ENCODE results near the gene EVI5.

The EVI5 gene

DNA sequence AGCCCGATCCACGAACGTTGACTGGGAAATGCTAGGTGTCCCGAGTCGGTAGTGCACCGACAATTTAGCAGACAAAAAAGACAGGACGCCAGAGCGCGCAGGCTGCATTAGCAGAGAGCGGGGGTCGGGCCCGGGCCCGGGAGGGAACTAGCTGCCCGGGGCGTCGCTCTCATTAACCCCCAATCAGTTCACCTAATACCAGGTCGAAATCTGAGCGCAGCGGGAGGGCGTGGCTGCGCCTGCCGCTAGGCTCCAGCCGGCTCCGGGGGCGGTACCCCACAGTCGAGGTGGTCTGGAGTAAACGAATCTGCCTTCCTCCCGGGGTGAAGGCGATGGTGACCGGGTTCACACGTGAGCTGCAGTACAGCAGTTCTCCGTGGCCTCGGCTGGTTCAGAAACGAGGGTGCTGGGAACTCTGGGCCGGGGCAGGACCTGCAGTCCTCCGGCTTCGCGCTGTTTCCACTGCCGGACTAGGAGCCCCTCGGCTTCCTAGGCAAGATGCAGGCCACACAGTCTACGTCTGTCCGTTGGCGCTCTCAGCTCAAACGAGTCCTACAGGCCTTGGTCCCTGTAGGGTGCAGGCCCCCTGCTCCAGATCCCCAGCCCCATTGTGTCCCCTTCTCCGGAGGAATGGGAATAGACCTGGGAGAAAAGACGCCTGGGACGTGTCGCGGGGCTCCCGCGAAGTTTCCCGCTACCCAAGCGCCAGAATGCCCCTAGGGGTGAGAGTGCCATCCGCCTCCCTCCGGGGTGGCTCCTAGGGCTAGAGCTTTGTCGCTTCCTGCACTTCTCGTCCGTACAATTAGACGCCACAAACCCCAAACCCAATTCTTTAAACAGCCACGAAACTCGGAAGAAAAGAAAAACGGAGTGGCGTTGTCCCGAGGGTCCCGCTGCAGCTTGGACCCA, 300.2 kb downstream of the EVI5 start:
- peak overlapping the region; percentile 61 for H3K4me3 ChIP-seq (ENCODE audit: low read depth, low read length)
- TF ChIP-seq, protein P1, sequence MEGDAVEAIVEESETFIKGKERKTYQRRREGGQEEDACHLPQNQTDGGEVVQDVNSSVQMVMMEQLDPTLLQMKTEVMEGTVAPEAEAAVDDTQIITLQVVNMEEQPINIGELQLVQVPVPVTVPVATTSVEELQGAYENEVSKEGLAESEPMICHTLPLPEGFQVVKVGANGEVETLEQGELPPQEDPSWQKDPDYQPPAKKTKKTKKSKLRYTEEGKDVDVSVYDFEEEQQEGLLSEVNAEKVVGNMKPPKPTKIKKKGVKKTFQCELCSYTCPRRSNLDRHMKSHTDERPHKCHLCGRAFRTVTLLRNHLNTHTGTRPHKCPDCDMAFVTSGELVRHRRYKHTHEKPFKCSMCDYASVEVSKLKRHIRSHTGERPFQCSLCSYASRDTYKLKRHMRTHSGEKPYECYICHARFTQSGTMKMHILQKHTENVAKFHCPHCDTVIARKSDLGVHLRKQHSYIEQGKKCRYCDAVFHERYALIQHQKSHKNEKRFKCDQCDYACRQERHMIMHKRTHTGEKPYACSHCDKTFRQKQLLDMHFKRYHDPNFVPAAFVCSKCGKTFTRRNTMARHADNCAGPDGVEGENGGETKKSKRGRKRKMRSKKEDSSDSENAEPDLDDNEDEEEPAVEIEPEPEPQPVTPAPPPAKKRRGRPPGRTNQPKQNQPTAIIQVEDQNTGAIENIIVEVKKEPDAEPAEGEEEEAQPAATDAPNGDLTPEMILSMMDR (conservative IDR thresholded peaks at IDR 0.05; ENCODE audit: low read depth, low read length): peak; percentile 18
- DNase-seq (ENCODE audit: low read depth): no peak

DNA sequence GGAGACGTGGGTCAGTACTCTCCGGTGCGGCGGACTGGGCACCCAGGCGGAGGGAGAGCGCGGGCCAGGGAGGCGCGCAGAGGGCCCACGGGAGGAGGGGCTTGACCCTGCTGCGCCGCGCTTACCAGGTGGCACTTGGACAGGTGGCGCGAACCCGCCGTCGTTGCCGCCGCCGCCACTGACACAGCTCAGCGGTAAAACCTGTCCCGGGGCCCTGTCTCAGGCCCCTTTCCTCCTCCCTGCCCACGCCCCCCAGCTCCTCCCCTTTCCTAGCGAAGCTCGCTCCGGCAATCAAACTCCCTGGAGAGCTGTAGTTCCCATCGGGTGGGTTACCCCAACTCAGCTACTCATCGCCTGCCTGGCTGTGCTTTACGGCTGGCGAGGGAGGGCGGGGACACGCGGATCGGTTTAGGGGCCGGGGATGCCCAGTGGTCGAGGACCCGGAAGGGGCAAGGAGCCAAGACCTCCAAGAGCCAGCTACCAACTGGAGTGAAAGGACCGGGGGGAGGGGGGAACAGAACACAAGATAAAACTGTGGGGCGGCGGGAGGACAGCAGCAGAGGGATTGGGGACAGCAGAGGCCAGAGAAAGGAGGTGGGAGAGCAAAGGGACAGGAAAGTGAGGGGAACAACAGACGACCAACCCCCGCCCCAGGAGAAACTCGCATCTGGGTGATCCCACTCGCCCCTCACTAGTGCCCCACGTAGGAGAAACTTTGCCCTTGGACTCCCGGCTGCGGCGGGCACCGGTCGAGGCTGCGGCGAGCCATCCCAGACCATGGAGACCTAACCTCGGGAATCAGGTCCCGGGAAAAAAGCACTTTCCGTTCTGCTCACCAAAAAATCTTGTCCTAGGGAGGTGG, 301.1 kb downstream of the EVI5 start:
- DNase-seq (ENCODE audit: low read depth): no peak
- peak overlapping the region; percentile 61 for H3K4me3 ChIP-seq (ENCODE audit: low read depth, low read length)
- TF ChIP-seq, protein P1 (conservative IDR thresholded peaks at IDR 0.05; ENCODE audit: low read depth, low read length): no peak

DNA sequence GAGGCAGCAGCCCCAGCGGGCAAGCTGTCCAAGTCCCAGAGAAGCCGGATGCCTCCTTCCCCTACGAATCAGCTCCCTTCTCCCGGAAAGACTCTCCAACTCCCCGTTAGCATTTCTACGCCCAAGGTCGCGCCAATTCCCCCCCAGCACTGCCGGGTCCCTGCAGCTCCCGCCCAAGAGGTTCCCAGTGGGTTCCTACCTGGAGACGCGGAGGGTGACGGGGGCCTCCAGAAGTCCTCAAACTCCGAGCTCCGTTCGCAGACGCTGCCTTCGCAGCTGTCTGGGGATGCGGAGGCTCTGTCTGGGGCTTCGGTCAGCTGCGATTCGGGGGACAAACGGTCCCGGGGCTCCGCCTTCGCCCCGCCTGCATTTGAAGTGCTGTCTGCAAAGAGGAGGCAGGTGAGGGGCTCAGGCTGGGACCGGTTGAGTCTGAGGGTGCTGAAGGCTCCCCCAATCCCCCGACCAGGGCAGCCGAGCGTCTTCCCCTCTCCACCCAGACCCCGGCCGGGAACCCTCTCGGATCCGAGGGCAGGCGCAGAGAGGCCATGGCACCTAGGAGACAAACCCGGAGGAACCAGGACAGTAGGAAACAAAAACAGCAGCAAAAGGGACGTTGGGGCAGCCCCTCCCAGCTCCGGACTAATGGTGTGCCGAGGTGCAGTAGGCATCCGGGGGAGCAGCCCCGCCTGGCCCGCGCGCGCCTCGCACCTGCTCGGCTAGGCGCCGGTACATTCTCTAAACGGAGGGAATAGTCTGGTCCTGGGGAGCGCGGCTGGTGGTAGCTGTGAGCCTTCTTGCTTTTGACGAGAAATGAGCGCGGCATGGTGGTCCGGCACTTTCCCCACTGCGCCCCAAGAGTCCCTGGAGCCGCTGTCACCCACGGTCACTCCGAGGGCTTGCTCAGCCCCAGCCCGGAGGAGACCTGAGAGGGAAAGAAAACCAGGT, 302.0 kb downstream of the EVI5 start:
- DNase-seq (ENCODE audit: low read depth): no peak
- peak overlapping the region; percentile 61 for H3K4me3 ChIP-seq (ENCODE audit: low read depth, low read length)

DNA sequence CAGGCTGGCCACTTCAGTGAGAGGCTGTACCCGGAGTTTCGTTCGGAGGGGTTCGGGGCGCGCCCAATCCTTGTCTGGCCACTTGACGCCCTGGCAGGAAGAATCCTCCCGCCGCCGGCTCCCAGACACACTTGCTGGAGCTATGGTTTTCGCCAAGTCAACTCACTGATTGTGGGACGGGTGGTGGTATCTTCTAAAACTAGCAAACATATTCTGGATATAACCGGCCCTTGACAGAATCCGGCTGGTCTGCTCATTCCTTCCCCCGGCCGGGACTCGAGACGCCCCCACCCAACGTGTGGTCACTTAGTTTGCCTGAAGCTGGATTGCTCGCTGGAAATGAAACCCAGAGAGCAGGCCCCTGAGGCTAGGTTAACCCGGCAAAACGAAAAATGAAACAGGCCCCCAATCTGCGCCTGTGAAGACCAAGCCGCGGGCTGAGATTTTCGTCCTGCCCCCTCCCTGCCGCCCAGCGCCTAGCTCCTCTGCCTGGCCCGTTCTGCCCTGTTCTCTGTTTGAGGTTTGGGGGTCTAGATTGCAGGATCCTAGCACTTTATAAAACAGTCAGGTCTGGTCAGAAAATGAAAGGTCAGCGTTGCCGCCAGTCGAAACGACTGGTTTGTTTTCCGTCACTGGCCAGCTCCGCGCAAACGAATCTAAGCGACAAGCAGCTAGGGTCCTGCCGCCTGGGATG, 302.8 kb downstream of the EVI5 start:
- DNase-seq (ENCODE audit: low read depth): no peak
- TF ChIP-seq, protein P1 (conservative IDR thresholded peaks at IDR 0.05; ENCODE audit: low read depth, low read length): no peak
- peak overlapping the region; percentile 61 for H3K4me3 ChIP-seq (ENCODE audit: low read depth, low read length)

More for the DNA sequence above, 302.0 kb downstream of the EVI5 start:
- TF ChIP-seq, protein P1 (conservative IDR thresholded peaks at IDR 0.05; ENCODE audit: low read depth, low read length): no peak

DNA sequence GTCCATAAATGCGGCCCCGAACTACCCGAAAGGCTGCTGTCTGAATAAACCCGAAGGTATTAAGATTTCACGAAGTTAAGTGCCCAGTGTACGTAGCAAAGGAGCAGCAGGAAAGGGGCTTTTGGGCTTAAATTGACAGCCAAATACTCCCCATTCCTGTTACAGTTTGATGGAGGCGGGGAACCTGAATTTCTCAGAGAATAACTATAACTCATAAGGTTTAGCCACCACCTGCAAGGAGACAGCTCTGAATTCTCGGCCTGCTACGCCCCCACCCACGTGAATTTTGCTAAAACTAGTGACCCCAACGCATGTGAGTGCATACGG, 303.3 kb downstream of the EVI5 start:
- no peak for DNase-seq (ENCODE audit: low read depth)
- TF ChIP-seq, protein P1 (conservative IDR thresholded peaks at IDR 0.05; ENCODE audit: low read depth, low read length): no peak
- no peak overlapping the region for H3K4me3 ChIP-seq (ENCODE audit: low read depth, low read length)
